Natural killer cell (primary cell): ENCODE results near the gene DLEC1. TPM values are rescaled to one million over a fixed set of nuclear protein-coding genes. Genes with fewer than 3 reads are reported as not detected.

Experiments
- ATAC-seq, 3 donors: fragments of 150-1000 bp in 2 of 3; fragments of 200-7000 bp in 1 of 3; cut with Tn5 transposase; 1 replicate in 1 of 3; 2 replicates in 2 of 3; pipeline ENCODE4 v1.10.0; 2021; ENCODE audit warnings: mild to moderate bottlenecking in 2 of 3, moderate library complexity in 2 of 3
- DNase-seq, 2 donors: peaks; one replicate each; pipeline versions ENCODE4 v3.0.0 to v3.0.0-alpha.2; 2013 to 2021; ENCODE audit warnings: mixed read lengths in 1 of 2
- H3K27ac ChIP-seq: one replicate; pipeline ENCODE4 v1.5.1; 2013; ENCODE audit warnings: mild to moderate bottlenecking, low read length
- H3K27me3 ChIP-seq: one replicate; pipeline ENCODE4 v1.6.1; 2013; ENCODE audit warnings: low read length; ENCODE audit not compliant: control insufficient read depth, insufficient read depth
- H3K36me3 ChIP-seq: one replicate; pipeline ENCODE4 v1.6.1; 2013; ENCODE audit warnings: low read length; ENCODE audit not compliant: control insufficient read depth, insufficient read depth
- H3K4me1 ChIP-seq: one replicate; pipeline ENCODE4 v1.6.1; 2013; ENCODE audit warnings: low read length; ENCODE audit not compliant: control insufficient read depth, insufficient read depth
- H3K4me3 ChIP-seq: one replicate; pipeline ENCODE4 v1.5.1; 2013; ENCODE audit warnings: low read length
- H3K9me3 ChIP-seq: one replicate; pipeline ENCODE4 v1.6.1; 2013; ENCODE audit warnings: low read length; ENCODE audit not compliant: control insufficient read depth, insufficient read depth
- H3K27ac Mint-ChIP-seq, 2 donors: one replicate each; pipeline ENCODE4 v1.8.0; 2022; ENCODE audit warnings: mild to moderate bottlenecking in 2 of 2, mixed read lengths in 2 of 2, moderate library complexity in 1 of 2
- H3K27me3 Mint-ChIP-seq, 2 donors: one replicate each; pipeline ENCODE4 v1.8.0; 2022; ENCODE audit warnings: low read depth in 2 of 2, mixed read lengths in 2 of 2
- H3K36me3 Mint-ChIP-seq: one replicate; pipeline ENCODE4 v1.8.0; 2022; ENCODE audit warnings: mixed read lengths
- H3K4me1 Mint-ChIP-seq, 2 donors: one replicate each; pipeline ENCODE4 v1.8.0; 2022; ENCODE audit warnings: mixed read lengths in 2 of 2
- H3K4me3 Mint-ChIP-seq: one replicate; pipeline ENCODE4 v1.8.0; 2022; ENCODE audit warnings: mild to moderate bottlenecking, moderate library complexity, mixed read lengths
- H3K9me3 Mint-ChIP-seq, 2 donors: one replicate each; pipeline ENCODE4 v1.8.0; 2022; ENCODE audit warnings: mixed read lengths in 2 of 2
- WGBS: methylation state at CpG from one replicate; pipeline ENCODE4 v1.1.7; 2013; ENCODE audit warnings: missing lambda C conversion rate; ENCODE audit not compliant: insufficient coverage; 5-methylcytosine and 5-hydroxymethylcytosine counted together
- intact Hi-C: fragments of 100-400 bp; cut with micrococcal nuclease; formaldehyde crosslinking; loops from one replicate; pipeline ENCODE4 v1.14.2; 2022
- total RNA-seq, 4 donors: library from RNA; stranded (reverse); fragments of 120-200 nt in 1 of 4; gene quantifications; one replicate each; pipeline versions ENCODE4 v1.2.3 to v1.2.4, GENCODE V29; 2013 to 2022
- TF ChIP-seq, protein P1 (sequence below): fragments of 200-600 bp; IDR thresholded peaks from one replicate; pipeline ENCODE4 v1.8.0; 2022; ENCODE audit warnings: antibody characterized with exemption

Gene DLEC1
- total RNA-seq, 3 donors from 2014 or later (not counting 1 experiment from before 2014, with no cell fraction given): 6.1 to 7.5 (median 7.0) TPM

DNA sequence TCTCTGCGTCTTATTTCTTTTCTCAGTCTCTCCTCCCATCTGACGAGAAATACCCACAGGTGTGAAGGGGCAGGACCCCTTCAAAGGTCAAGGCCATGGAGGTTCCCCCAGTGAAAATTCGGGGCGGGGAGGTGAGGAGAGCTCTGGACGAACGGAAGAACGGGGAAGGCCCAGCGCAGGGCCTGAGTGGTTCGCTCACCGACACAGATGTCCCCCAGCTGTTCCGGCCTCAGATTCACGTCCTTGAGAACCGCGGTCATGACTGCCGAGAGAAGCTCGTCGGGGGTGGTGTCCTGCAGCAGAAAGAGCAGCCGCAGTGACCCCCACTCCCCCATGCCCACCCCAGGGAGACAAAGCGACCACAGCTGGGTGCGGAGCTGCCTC lies 97.4 kb downstream of the DLEC1 start:
- H3K36me3 ChIP-seq: peaks cover 32% of the 10 kb centered on the region

DNA sequence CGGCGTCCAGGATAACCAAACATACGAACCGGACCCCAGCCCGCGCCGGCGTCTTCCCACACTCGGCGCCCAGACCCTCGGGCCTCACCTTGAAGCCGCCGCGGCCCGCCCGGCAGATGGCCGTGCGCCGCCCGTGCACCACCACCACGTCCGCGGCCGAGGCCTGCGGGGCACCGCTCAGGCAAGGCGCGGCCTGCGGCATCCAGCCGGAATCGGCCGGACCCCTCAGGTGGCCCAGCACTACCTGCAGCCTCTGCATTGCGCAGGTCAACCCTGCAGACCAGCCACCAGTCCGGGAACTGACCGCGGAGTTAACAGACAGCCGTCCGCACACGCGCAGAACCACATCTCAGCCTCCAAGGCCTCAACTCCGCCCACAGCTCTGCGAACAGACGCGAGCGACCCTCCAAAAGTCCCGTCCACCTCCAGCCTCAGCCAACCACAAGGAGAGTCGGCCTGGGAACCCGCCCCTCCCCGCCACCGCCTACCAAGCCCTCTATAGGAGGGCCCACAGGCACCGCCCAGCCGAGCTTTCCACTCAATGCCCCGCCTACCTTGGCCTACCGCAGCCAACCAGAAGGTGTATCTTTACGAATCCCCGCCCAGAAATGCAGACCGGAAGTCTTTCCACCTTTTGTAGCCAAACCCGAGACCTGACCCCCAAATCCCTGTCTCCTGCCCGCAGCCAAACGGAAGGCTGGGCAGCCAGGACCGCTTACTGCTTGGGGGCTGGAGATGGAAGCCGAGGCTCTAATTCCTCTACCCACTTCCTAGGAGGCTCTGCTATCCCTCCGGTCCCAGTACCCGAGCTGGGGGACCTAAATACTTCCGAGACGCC lies 98.0 kb downstream of the DLEC1 start, which contains the start of gene ACAA1:
TSS of gene ACAA1 (minus strand) at position 351 of the 838 bp plus-strand sequence. CDS start at position 259, 92 bp downstream.
- peak within 1 kb of the TSS; percentile 99 for H3K4me3 Mint-ChIP-seq
- Histone ChIP-seq H3K4me3 (peak within 1 kb of the TSS; percentile 95), H3K4me1 (peaks cover 55% of the 10 kb centered on the region), H3K36me3 (peaks cover 27% of the 10 kb centered on the region), H3K27me3 (no peaks in the 10 kb centered on the region), H3K9me3 (no peaks in the 10 kb centered on the region), H3K27ac (peak within 1 kb of the TSS; percentile 95)
- WGBS: under 1% methylated on average over 66 of the region's 66 CpGs
- peaks cover 68 to 70% of the 10 kb centered on the region in 2 donors for H3K4me1 Mint-ChIP-seq
- peak; percentile 89 to 96 (median 91) for ATAC-seq
- no peaks in the 10 kb centered on the region for H3K27me3 Mint-ChIP-seq
- peak within 1 kb of the TSS; percentile 95 for H3K27ac Mint-ChIP-seq
- peak; percentile 94 to 98 for DNase-seq
- no peaks in the 10 kb centered on the region for H3K9me3 Mint-ChIP-seq
- TF ChIP-seq, protein P1, sequence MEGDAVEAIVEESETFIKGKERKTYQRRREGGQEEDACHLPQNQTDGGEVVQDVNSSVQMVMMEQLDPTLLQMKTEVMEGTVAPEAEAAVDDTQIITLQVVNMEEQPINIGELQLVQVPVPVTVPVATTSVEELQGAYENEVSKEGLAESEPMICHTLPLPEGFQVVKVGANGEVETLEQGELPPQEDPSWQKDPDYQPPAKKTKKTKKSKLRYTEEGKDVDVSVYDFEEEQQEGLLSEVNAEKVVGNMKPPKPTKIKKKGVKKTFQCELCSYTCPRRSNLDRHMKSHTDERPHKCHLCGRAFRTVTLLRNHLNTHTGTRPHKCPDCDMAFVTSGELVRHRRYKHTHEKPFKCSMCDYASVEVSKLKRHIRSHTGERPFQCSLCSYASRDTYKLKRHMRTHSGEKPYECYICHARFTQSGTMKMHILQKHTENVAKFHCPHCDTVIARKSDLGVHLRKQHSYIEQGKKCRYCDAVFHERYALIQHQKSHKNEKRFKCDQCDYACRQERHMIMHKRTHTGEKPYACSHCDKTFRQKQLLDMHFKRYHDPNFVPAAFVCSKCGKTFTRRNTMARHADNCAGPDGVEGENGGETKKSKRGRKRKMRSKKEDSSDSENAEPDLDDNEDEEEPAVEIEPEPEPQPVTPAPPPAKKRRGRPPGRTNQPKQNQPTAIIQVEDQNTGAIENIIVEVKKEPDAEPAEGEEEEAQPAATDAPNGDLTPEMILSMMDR: no peak
- intact Hi-C loops: loop anchor here (1.0 to 2.0 kb wide), 2 partner anchors 28 to 1144 kb away; partner anchors contain the start of genes EPM2AIP1, MLH1 and OXSR1
- no peaks in the 10 kb centered on the region for H3K36me3 Mint-ChIP-seq

More for the DNA sequence above, 97.4 kb downstream of the DLEC1 start:
- H3K9me3 ChIP-seq: no peaks in the 10 kb centered on the region
- Mint-ChIP-seq H3K27me3 (no peaks in the 10 kb centered on the region), H3K36me3 (no peaks in the 10 kb centered on the region), H3K4me3 (peak overlapping the region; percentile 99), H3K9me3 (no peaks in the 10 kb centered on the region), H3K27ac (peak overlapping the region; percentile 95), H3K4me1 (peaks cover 67 to 70% of the 10 kb centered on the region in 2 donors)
- intact Hi-C loops: loop anchor here (2.0 kb wide), 1 partner anchor 1144 kb away; the partner anchor contains the start of genes EPM2AIP1 and MLH1
- TF ChIP-seq, protein P1: no peak
- H3K27ac ChIP-seq: peak overlapping the region; percentile 66
- under 1% methylated on average over 18 of the region's 20 CpGs for WGBS
- ATAC-seq (peak in 1 of 3 donors; percentile 4), DNase-seq (peak; percentile 42 to 46)
- peak overlapping the region; percentile 95 for H3K4me3 ChIP-seq
- H3K4me1 ChIP-seq: peaks cover 52% of the 10 kb centered on the region
- no peaks in the 10 kb centered on the region for H3K27me3 ChIP-seq

DNA sequence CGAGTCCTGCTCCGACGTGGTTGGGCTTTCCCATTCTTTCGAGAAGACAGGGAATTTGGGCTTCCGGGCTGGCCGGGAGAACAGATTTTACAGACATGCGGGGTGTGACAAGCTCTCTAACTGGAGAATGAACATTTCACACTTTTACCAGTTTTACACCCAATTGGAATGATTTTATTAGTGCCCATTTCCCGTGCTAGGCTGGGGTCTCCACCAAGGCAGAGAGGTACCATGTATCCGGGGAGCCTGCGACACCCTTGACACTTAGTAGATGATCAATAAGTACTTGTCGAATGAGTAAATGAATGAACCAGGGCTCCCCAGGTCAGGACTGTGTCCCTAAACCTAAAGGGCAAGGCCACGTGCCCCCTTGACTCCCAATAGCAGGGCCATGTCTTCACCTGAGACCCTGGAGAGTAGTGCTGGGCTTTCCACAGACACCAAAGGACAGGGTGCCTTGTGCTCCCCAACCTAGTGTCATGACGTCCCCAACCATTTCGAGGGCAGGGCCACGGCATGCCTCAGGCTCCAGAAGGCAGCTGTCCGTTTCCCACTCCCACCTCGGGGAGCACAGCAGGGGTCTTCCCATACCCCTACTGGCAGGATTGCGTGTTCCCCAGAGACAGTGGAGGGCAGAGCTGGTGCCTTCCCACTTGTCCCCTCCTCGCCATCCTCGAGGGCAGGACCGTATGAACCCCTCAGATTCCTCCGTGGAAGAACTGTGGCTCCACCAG lies 98.8 kb downstream of the DLEC1 start:
- peak overlapping the region; percentile 95 for H3K27ac Mint-ChIP-seq
- ATAC-seq (no peak), DNase-seq (peak; percentile 31 to 52)
- Histone ChIP-seq H3K36me3 (peaks cover 27% of the 10 kb centered on the region), H3K27ac (peak overlapping the region; percentile 95), H3K27me3 (no peaks in the 10 kb centered on the region), H3K9me3 (no peaks in the 10 kb centered on the region), H3K4me3 (peak overlapping the region; percentile 95), H3K4me1 (peaks cover 55% of the 10 kb centered on the region)
- H3K36me3 Mint-ChIP-seq: no peaks in the 10 kb centered on the region
- TF ChIP-seq, protein P1: no peak
- no peaks in the 10 kb centered on the region for H3K27me3 Mint-ChIP-seq
- intact Hi-C loops: loop anchor here (1.0 to 2.0 kb wide), 2 partner anchors 28 to 1145 kb away; partner anchors contain the start of genes EPM2AIP1, MLH1 and OXSR1
- H3K4me1 Mint-ChIP-seq: peaks cover 68 to 70% of the 10 kb centered on the region in 2 donors
- H3K9me3 Mint-ChIP-seq: no peaks in the 10 kb centered on the region
- 13% methylated on average over 22 of the region's 22 CpGs for WGBS
- peak overlapping the region; percentile 99 for H3K4me3 Mint-ChIP-seq
